GM23338 (cell line): ENCODE measurements around the gene SBK3. TPM values are rescaled to one million over a fixed set of nuclear protein-coding genes. Genes with fewer than 3 reads are reported as not detected.

Experiments used
- ATAC-seq: fragments of 200-7000 bp; cut with Tn5 transposase; 3 replicates; pipeline ENCODE4 v1.9.1; 2020
- DNase-seq: peaks from one replicate; pipeline ENCODE4 v3.0.0-alpha.2; 2015; ENCODE audit warnings: low spot score
- H2AFZ ChIP-seq: fragments of 200-600 bp; sonication (generic); 2 replicates; pipeline ENCODE4 v1.8.0; 2016; ENCODE audit warnings: antibody characterized with exemption, mild to moderate bottlenecking, moderate library complexity
- H3F3A ChIP-seq: fragments of 200-600 bp; sonication (generic); replicated peaks from 2 replicates; pipeline ENCODE4 v1.8.0; 2017; ENCODE audit warnings: antibody characterized with exemption, mixed run types, low read depth
- H3K27ac ChIP-seq: fragments of 200-600 bp; sonication (generic); 2 replicates; pipeline ENCODE4 v1.6.1; 2016; ENCODE audit warnings: low read depth
- H3K27me3 ChIP-seq: fragments of 200-600 bp; sonication (generic); 2 replicates; pipeline ENCODE4 v1.8.0; 2016; ENCODE audit warnings: mild to moderate bottlenecking, mixed run types, moderate library complexity; ENCODE audit not compliant: insufficient read depth
- H3K36me3 ChIP-seq: fragments of 200-600 bp; sonication (generic); 2 replicates; pipeline ENCODE4 v1.8.0; 2016; ENCODE audit warnings: mild to moderate bottlenecking; ENCODE audit not compliant: insufficient read depth
- H3K4me1 ChIP-seq: fragments of 200-600 bp; sonication (generic); 2 replicates; pipeline ENCODE4 v1.8.0; 2016; ENCODE audit warnings: mild to moderate bottlenecking, moderate library complexity; ENCODE audit not compliant: insufficient read depth
- H3K4me2 ChIP-seq: fragments of 200-600 bp; sonication (generic); 2 replicates; pipeline ENCODE4 v1.7.1; 2017; ENCODE audit warnings: mixed run types
- H3K4me3 ChIP-seq: fragments of 200-600 bp; sonication (generic); 2 replicates; pipeline ENCODE4 v1.6.1; 2016; ENCODE audit warnings: mixed run types
- H3K79me2 ChIP-seq: fragments of 200-600 bp; sonication (generic); replicated peaks from 2 replicates; pipeline ENCODE4 v1.8.0; 2017; ENCODE audit warnings: mild to moderate bottlenecking; ENCODE audit not compliant: insufficient read depth
- H3K9me2 ChIP-seq: fragments of 200-600 bp; sonication (generic); 2 replicates; pipeline ENCODE4 v1.8.0; 2017; ENCODE audit not compliant: insufficient read depth
- H4K20me1 ChIP-seq: fragments of 200-600 bp; sonication (generic); replicated peaks from 2 replicates; pipeline ENCODE4 v1.8.0; 2017; ENCODE audit warnings: mild to moderate bottlenecking; ENCODE audit not compliant: insufficient read depth
- H3K27ac Mint-ChIP-seq: 2 replicates; pipeline ENCODE4 v1.8.0; 2020; ENCODE audit warnings: inconsistent platforms, mild to moderate bottlenecking, moderate library complexity, mixed read lengths
- H3K27me3 Mint-ChIP-seq: 3 replicates; pipeline ENCODE4 v1.8.0; 2022; ENCODE audit warnings: low read depth, mild to moderate bottlenecking, moderate library complexity, mixed read lengths, inconsistent platforms; ENCODE audit not compliant: insufficient read depth, poor library complexity
- H3K36me3 Mint-ChIP-seq: 3 replicates; pipeline ENCODE4 v1.8.0; 2021; ENCODE audit warnings: low read depth, mild to moderate bottlenecking, inconsistent platforms, moderate library complexity, mixed read lengths
- H3K4me1 Mint-ChIP-seq: 3 replicates; pipeline ENCODE4 v1.8.0; 2020; ENCODE audit warnings: mild to moderate bottlenecking, inconsistent platforms, mixed read lengths
- H3K4me3 Mint-ChIP-seq: 3 replicates; pipeline ENCODE4 v1.8.0; 2021; ENCODE audit warnings: moderate library complexity, mild to moderate bottlenecking, inconsistent platforms, mixed read lengths
- H3K9me3 Mint-ChIP-seq: 3 replicates; pipeline ENCODE4 v1.8.0; 2020; ENCODE audit warnings: moderate library complexity, mild to moderate bottlenecking, inconsistent platforms, mixed read lengths
- CREB1 ChIP-seq: fragments of 250-450 bp; sonication (Bioruptor Pico); IDR thresholded peaks from 2 replicates; pipeline ENCODE4 v1.5.0; 2020; ENCODE audit warnings: low read depth, mild to moderate bottlenecking, moderate library complexity
- CTCF ChIP-seq, 2 experiments: fragments of 200-600 bp in 1 of 2; sonication (generic) in 1 of 2; conservative IDR thresholded peaks; 2 replicates each; pipeline versions ENCODE4 v1.5.1 to v1.6.1; 2016 to 2017; ENCODE audit warnings: antibody characterized with exemption in 2 of 2, low read depth in 2 of 2, mild to moderate bottlenecking in 2 of 2, moderate library complexity in 1 of 2
- ETS1 ChIP-seq: IDR thresholded peaks from 2 replicates; pipeline ENCODE4 v1.6.1; 2016; ENCODE audit warnings: antibody characterized with exemption
- JUNB ChIP-seq: IDR thresholded peaks from one replicate; pipeline ENCODE4 v1.6.1; 2016; ENCODE audit warnings: antibody characterized with exemption; ENCODE audit not compliant: unreplicated experiment
- ZNF114 ChIP-seq: fragments of 250-450 bp; sonication (Bioruptor Pico); IDR thresholded peaks from 2 replicates; pipeline ENCODE4 v1.5.0; 2020; ENCODE audit warnings: mild to moderate bottlenecking, moderate library complexity
- polyA plus RNA-seq: library from polyadenylated mRNA; unstranded; fragments of >200 nt; fragmentation: Nextera tagmentation; extraction: Ambion mirVana; gene quantifications from 2 replicates; pipeline ENCODE4 v1.2.1, GENCODE V29; 2016
- total RNA-seq: library from RNA; depleted of rRNA; stranded (reverse); fragments of >200 nt; shearing (Covaris generic); gene quantifications from 2 replicates; pipeline ENCODE4 v1.2.3, GENCODE V29; 2014

Gene SBK3
- total and polyA plus RNA-seq, 2 experiments from 2014 or later: 0.27 to 0.94 TPM

GRCh38 chr19:55493645-55494171, 51.6 kb downstream of the SBK3 start:
- H3K79me2 ChIP-seq: no peaks in the 10 kb centered on the region
- H3K4me3 Mint-ChIP-seq: no peak overlapping the region
- H3K36me3 ChIP-seq: no peaks in the 10 kb centered on the region
- no peak overlapping the region for H3K27ac Mint-ChIP-seq
- H4K20me1 ChIP-seq: no peaks in the 10 kb centered on the region
- H3K4me3 ChIP-seq: no peak overlapping the region
- H3K4me2 ChIP-seq: no peak overlapping the region
- peaks cover 2% of the 10 kb centered on the region for H3K27me3 Mint-ChIP-seq
- peaks cover 9% of the 10 kb centered on the region; the same call in 1 of the 2 replicates for H3K4me1 ChIP-seq
- ATAC-seq (no peak), DNase-seq (no peak)
- H3K27ac ChIP-seq: no peak overlapping the region
- no peaks in the 10 kb centered on the region for H3K36me3 Mint-ChIP-seq
- H3K9me2 ChIP-seq: no peaks in the 10 kb centered on the region
- peaks cover 18% of the 10 kb centered on the region for H3K4me1 Mint-ChIP-seq
- no peaks in the 10 kb centered on the region; the same call in 2 of the 3 replicates for H3K9me3 Mint-ChIP-seq
- H3F3A ChIP-seq: no peaks in the 10 kb centered on the region
- H2AFZ ChIP-seq: no peak overlapping the region; the same call in 1 of the 2 replicates
- no peaks in the 10 kb centered on the region for H3K27me3 ChIP-seq
- TF ChIP-seq CREB1: no peak
- TF ChIP-seq ZNF114: no peak
- TF ChIP-seq ETS1: no peak

- H3K27ac ChIP-seq: no peak overlapping the region
- H3K4me1 ChIP-seq: peaks cover 9% of the 10 kb centered on the region; the same call in 1 of the 2 replicates
- no peaks in the 10 kb centered on the region for H3F3A ChIP-seq
- TF ChIP-seq CTCF (conservative IDR thresholded peaks at IDR 0.05; ENCODE audit: low read depth in 2 of 2) (no peak), ZNF114 (no peak), CREB1 (no peak), JUNB (no peak), ETS1 (no peak)
- no peaks in the 10 kb centered on the region for H3K79me2 ChIP-seq
- H3K36me3 Mint-ChIP-seq: no peaks in the 10 kb centered on the region
- no peaks in the 10 kb centered on the region; the same call in 1 of the 3 replicates for H3K9me3 Mint-ChIP-seq
- DNase-seq (no peak), ATAC-seq (no peak)
- peaks cover 7% of the 10 kb centered on the region for H3K27me3 Mint-ChIP-seq
- no peak overlapping the region; the same call in 1 of the 2 replicates for H2AFZ ChIP-seq
- no peaks in the 10 kb centered on the region for H4K20me1 ChIP-seq
- H3K4me1 Mint-ChIP-seq: peaks cover 21% of the 10 kb centered on the region
- H3K9me2 ChIP-seq: no peaks in the 10 kb centered on the region
- no peak overlapping the region for H3K4me2 ChIP-seq
- no peaks in the 10 kb centered on the region for H3K27me3 ChIP-seq
- H3K36me3 ChIP-seq: no peaks in the 10 kb centered on the region
- no peak overlapping the region for H3K4me3 ChIP-seq
- no peak overlapping the region for H3K27ac Mint-ChIP-seq
- no peak overlapping the region for H3K4me3 Mint-ChIP-seq
Measured at GRCh38 chr19:55493052-55493644, 52.2 kb downstream of the SBK3 start.
